HCT116 (cell line): ENCODE measurements around the gene DLG2. TPM values are rescaled to one million over a fixed set of nuclear protein-coding genes. Genes with fewer than 3 reads are reported as not detected.

Experiments
- ATAC-seq: fragments of 200-7000 bp; cut with Tn5 transposase; 2 replicates; pipeline ENCODE4 v1.9.1; 2020; ENCODE audit warnings: mild to moderate bottlenecking, moderate library complexity
- BruUV-seq: library from RNA; stranded (reverse); fragments of 400-500 nt; replicated peaks from 2 replicates; lab custom pipeline; 2021; lab: Mats Ljungman, UMichigan
- CTCF ChIA-PET: fragments of 300-600 bp; sonication (Branson Sonifier 250); formaldehyde crosslinking; loops from one replicate; lab custom pipeline; 2021; ENCODE audit warnings: antibody characterized with exemption; lab: Charles Lee
- POLR2A ChIA-PET: fragments of 300-600, 350-600 bp; sonication (Branson Sonifier 250); formaldehyde crosslinking; loops from one replicate; lab custom pipeline; 2021; ENCODE audit warnings: antibody characterized with exemption; lab: Charles Lee
- RAD21 ChIA-PET, 2 experiments: fragments of 300-600 bp; sonication (Branson Sonifier 250); formaldehyde crosslinking; loops; one replicate each; lab custom pipeline; 2023; ENCODE audit warnings: low total read pairs in 2 of 2; ENCODE audit not compliant: uncharacterized antibody in 2 of 2, unreplicated experiment in 2 of 2, low non-redundant PET in 1 of 2; lab: Charles Lee
- DNase-seq: peaks from one replicate; pipeline ENCODE4 v3.0.0-alpha.2; 2010; ENCODE audit warnings: low read depth, low spot score
- H2AFZ ChIP-seq: fragments of 200-600 bp; shearing (Covaris generic), sonication (generic); 2 replicates; pipeline ENCODE4 v1.6.1; 2017; ENCODE audit warnings: low read depth, mixed run types, mixed read lengths, antibody characterized with exemption, low read length; ENCODE audit not compliant: poor library complexity, severe bottlenecking
- H3K27ac ChIP-seq: 2 replicates; pipeline ENCODE4 v1.5.1; 2012; ENCODE audit warnings: low read depth, low read length
- H3K27me3 ChIP-seq: fragments of 200-600 bp; sonication (generic); 2 replicates; pipeline ENCODE4 v1.6.1; 2016; ENCODE audit warnings: mixed run types, low read length, mixed read lengths; ENCODE audit not compliant: insufficient read depth
- H3K36me3 ChIP-seq, 2 experiments: fragments of 200-500 bp in 1 of 2; fragments of 200-600 bp in 1 of 2; sonication (Bioruptor generic) in 1 of 2; sonication (generic) in 1 of 2; 2 replicates each; pipeline versions ENCODE4 v1.5.1 to v1.6.1; 2014 to 2016; ENCODE audit warnings: low read length in 2 of 2, inconsistent platforms in 1 of 2, mixed read lengths in 1 of 2, mixed run types in 1 of 2; ENCODE audit not compliant: insufficient read depth in 2 of 2, control insufficient read depth in 1 of 2
- H3K4me1 ChIP-seq, 2 experiments: fragments of 200-600 bp in 1 of 2; sonication (generic) in 1 of 2; 2 replicates each; pipeline versions ENCODE4 v1.5.1 to v1.6.1; 2012 to 2017; ENCODE audit warnings: low read length in 2 of 2, inconsistent platforms in 1 of 2, mild to moderate bottlenecking in 1 of 2, mixed read lengths in 1 of 2, mixed run types in 1 of 2, moderate library complexity in 1 of 2; ENCODE audit not compliant: insufficient read depth in 2 of 2, control insufficient read depth in 1 of 2
- H3K4me2 ChIP-seq: fragments of 200-600 bp; sonication (generic); 2 replicates; pipeline ENCODE4 v1.6.1; 2017; ENCODE audit warnings: mixed run types, low read length, mixed read lengths
- H3K4me3 ChIP-seq, 2 experiments: fragments of 200-600 bp in 1 of 2; sonication (generic) in 1 of 2; replicated peaks in 1 of 2; 2 replicates each; pipeline ENCODE4 v1.5.1; 2011 to 2016; ENCODE audit warnings: low read length in 2 of 2, control low read depth in 1 of 2, low read depth in 1 of 2, mild to moderate bottlenecking in 1 of 2, mixed read lengths in 1 of 2, mixed run types in 1 of 2
- H3K79me2 ChIP-seq: fragments of 200-600 bp; sonication (generic); 2 replicates; pipeline ENCODE4 v1.6.1; 2017; ENCODE audit warnings: mild to moderate bottlenecking, mixed run types, low read length, moderate library complexity, mixed read lengths; ENCODE audit not compliant: insufficient read depth
- H3K9ac ChIP-seq: fragments of 200-600 bp; sonication (generic); 2 replicates; pipeline ENCODE4 v1.6.1; 2016; ENCODE audit warnings: low read length, mixed read lengths
- H3K9me2 ChIP-seq: fragments of 200-600 bp; sonication (generic), shearing (Covaris generic); 2 replicates; pipeline ENCODE4 v1.6.1; 2017; ENCODE audit warnings: mixed run types, mild to moderate bottlenecking, moderate library complexity; ENCODE audit not compliant: insufficient read depth
- H3K9me3 ChIP-seq, 2 experiments: fragments of 200-500 bp in 1 of 2; fragments of 200-600 bp in 1 of 2; sonication (Bioruptor generic) in 1 of 2; sonication (generic) in 1 of 2; 2 replicates each; pipeline ENCODE4 v1.6.1; 2014 to 2017; ENCODE audit warnings: low read length in 2 of 2, mixed read lengths in 2 of 2, inconsistent platforms in 1 of 2, low read depth in 1 of 2, mild to moderate bottlenecking in 1 of 2, mixed run types in 1 of 2, moderate library complexity in 1 of 2; ENCODE audit not compliant: control insufficient read depth in 1 of 2, insufficient read depth in 1 of 2
- H4K20me1 ChIP-seq: fragments of 200-600 bp; sonication (generic), shearing (Covaris generic); 2 replicates; pipeline ENCODE4 v1.6.1; 2017; ENCODE audit warnings: mixed run types, mild to moderate bottlenecking, moderate library complexity; ENCODE audit not compliant: insufficient read depth
- ATF3 ChIP-seq: IDR thresholded peaks from 2 replicates; pipeline ENCODE4 v1.6.1; 2012
- CTCF ChIP-seq, 3 experiments: fragments of 200-600 bp in 1 of 3; sonication (generic) in 1 of 3; IDR thresholded peaks in 2 of 3; conservative IDR thresholded peaks in 1 of 3; 2 replicates each; pipeline ENCODE4 v1.5.1; 2012 to 2017; ENCODE audit warnings: low read depth in 2 of 3, low read length in 2 of 3, antibody characterized with exemption in 1 of 3, borderline replicate concordance in 1 of 3, control low read depth in 1 of 3, mild to moderate bottlenecking in 1 of 3, mixed read lengths in 1 of 3, mixed run types in 1 of 3, moderate library complexity in 1 of 3; ENCODE audit not compliant: insufficient read depth in 1 of 3
- JUND ChIP-seq: IDR thresholded peaks from 2 replicates; pipeline ENCODE4 v1.6.1; 2012
- POLR2A ChIP-seq: IDR thresholded peaks from 2 replicates; pipeline ENCODE4 v1.7.0; 2011; ENCODE audit warnings: borderline replicate concordance; ENCODE audit not compliant: insufficient read depth, insufficient read length; ENCODE audit errors: extremely low read depth
- POLR2AphosphoS5 ChIP-seq: IDR thresholded peaks from 2 replicates; pipeline ENCODE4 v1.6.1; 2011; ENCODE audit warnings: mild to moderate bottlenecking, low read depth, low read length, moderate library complexity
- RAD21 ChIP-seq: IDR thresholded peaks from 2 replicates; pipeline ENCODE4 v1.6.1; 2012; ENCODE audit warnings: low read depth, mild to moderate bottlenecking
- SIN3A ChIP-seq: IDR thresholded peaks from 2 replicates; pipeline ENCODE4 v1.6.1; 2012; ENCODE audit warnings: low read depth
- TCF7L2 ChIP-seq: IDR thresholded peaks from 2 replicates; pipeline ENCODE4 v1.7.0; 2011; ENCODE audit warnings: borderline replicate concordance, inconsistent platforms; ENCODE audit not compliant: insufficient read depth, insufficient read length; ENCODE audit errors: extremely low read depth
- YY1 ChIP-seq: IDR thresholded peaks from 2 replicates; pipeline ENCODE4 v1.6.1; 2011; ENCODE audit warnings: low read length, low read depth, moderate library complexity, mild to moderate bottlenecking; ENCODE audit not compliant: insufficient replicate concordance; ENCODE audit errors: extremely low read depth
- intact Hi-C: fragments of 100-400 bp; cut with micrococcal nuclease; formaldehyde crosslinking; loops from 2 replicates; pipeline ENCODE4 v1.10.0; 2022
- total RNA-seq: library from RNA; stranded (reverse); gene quantifications from one replicate; pipeline ENCODE4 v1.2.1, GENCODE V29; 2021; ENCODE audit not compliant: unreplicated experiment
- TF ChIP-seq, protein P1 (sequence below): IDR thresholded peaks from 2 replicates; pipeline ENCODE4 v1.6.1; 2012
- TF ChIP-seq, protein P2 (sequence below): IDR thresholded peaks from 2 replicates; pipeline ENCODE4 v1.6.1; 2011; ENCODE audit warnings: mild to moderate bottlenecking, low read length, moderate library complexity; ENCODE audit not compliant: insufficient replicate concordance; ENCODE audit errors: extremely low read depth

Gene DLG2
- total RNA-seq, 1 experiment from 2014 or later = 2.4 TPM

DNA sequence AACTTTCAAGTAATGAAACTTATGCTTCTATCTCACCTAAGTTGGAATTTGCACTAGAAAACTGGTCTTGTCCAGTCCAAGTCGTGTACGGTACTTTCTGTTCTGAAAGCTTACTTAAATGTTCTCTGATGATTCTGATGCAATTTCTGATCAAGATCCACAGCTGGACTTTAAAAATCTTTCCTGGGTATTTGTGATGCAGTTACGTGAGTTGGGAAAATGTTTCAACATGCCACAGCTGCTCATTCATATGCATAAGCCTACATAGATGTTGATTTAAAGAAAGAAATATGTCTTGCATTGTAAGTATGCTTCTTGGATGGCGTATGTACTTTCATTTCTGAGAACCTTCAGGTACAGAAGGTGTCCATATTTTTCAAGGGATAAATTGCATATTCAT lies 1847.3 kb downstream of the DLG2 start:
- no peak overlapping the region for H3K9ac ChIP-seq
- ATAC-seq = no peak
- H3K36me3 ChIP-seq = no peaks in the 10 kb centered on the region
- no peaks in the 10 kb centered on the region for H3K9me2 ChIP-seq
- peaks cover 39% of the 10 kb centered on the region for H3K27me3 ChIP-seq
- H3K27ac ChIP-seq = no peak overlapping the region
- no peak overlapping the region for H3K4me2 ChIP-seq
- no peak for DNase-seq
- no peak overlapping the region for H3K4me3 ChIP-seq
- H4K20me1 ChIP-seq = no peaks in the 10 kb centered on the region
- H2AFZ ChIP-seq = no peak overlapping the region
- no peaks in the 10 kb centered on the region for H3K79me2 ChIP-seq
- RAD21 ChIA-PET = no interaction called here
- intact Hi-C loops = no loop called here
- POLR2A ChIA-PET = no interaction called here
- H3K4me1 ChIP-seq = no peaks in the 10 kb centered on the region
- CTCF ChIA-PET = no interaction called here
- TF ChIP-seq POLR2AphosphoS5 (no peak), ATF3 (no peak), SIN3A (no peak), TCF7L2 (no peak), YY1 (no peak), POLR2A (no peak), CTCF (IDR thresholded peaks at IDR 0.05 in 2 of 3, conservative IDR thresholded peaks at IDR 0.05 in 1 of 3; ENCODE audit: borderline replicate concordance in 1 of 3, insufficient read depth in 1 of 3, low read depth in 2 of 3, low read length in 2 of 3) (no peak), JUND (no peak), RAD21 (no peak)
- TF ChIP-seq, protein P1, sequence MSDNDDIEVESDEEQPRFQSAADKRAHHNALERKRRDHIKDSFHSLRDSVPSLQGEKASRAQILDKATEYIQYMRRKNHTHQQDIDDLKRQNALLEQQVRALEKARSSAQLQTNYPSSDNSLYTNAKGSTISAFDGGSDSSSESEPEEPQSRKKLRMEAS = no peak
- TF ChIP-seq, protein P2, sequence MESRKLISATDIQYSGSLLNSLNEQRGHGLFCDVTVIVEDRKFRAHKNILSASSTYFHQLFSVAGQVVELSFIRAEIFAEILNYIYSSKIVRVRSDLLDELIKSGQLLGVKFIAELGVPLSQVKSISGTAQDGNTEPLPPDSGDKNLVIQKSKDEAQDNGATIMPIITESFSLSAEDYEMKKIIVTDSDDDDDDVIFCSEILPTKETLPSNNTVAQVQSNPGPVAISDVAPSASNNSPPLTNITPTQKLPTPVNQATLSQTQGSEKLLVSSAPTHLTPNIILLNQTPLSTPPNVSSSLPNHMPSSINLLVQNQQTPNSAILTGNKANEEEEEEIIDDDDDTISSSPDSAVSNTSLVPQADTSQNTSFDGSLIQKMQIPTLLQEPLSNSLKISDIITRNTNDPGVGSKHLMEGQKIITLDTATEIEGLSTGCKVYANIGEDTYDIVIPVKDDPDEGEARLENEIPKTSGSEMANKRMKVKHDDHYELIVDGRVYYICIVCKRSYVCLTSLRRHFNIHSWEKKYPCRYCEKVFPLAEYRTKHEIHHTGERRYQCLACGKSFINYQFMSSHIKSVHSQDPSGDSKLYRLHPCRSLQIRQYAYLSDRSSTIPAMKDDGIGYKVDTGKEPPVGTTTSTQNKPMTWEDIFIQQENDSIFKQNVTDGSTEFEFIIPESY = no peak
- TF ChIP-seq, all 23 proteins: peak for 0
- no peaks in the 10 kb centered on the region for H3K9me3 ChIP-seq
- BruUV-seq = no TSS peak
